HepG2 (cell line): ENCODE results near the gene CARTPT. TPM values are rescaled to one million over a fixed set of nuclear protein-coding genes. Genes with fewer than 3 reads are reported as not detected.

Source experiments
- ARID4A ChIP-seq: sonication (generic); formaldehyde crosslinking; IDR thresholded peaks from 2 replicates; pipeline ENCODE4 v1.5.0; 2020; ENCODE audit warnings: mild to moderate bottlenecking, missing genetic modification reagents, borderline replicate concordance
- BORCS8-MEF2B ChIP-seq: sonication (generic); formaldehyde crosslinking; IDR thresholded peaks from 2 replicates; pipeline ENCODE4 v1.8.0; 2022; ENCODE audit warnings: mild to moderate bottlenecking, missing genetic modification reagents
- DRAP1 ChIP-seq: IDR thresholded peaks from 2 replicates; pipeline ENCODE4 v1.6.1; 2016; ENCODE audit warnings: missing genetic modification reagents, missing compliant biosample characterization
- FOXA1 ChIP-seq, 2 experiments: fragments of 450-650 bp in 1 of 2; sonication (generic) in 1 of 2; formaldehyde crosslinking in 1 of 2; IDR thresholded peaks; 2 replicates each; pipeline versions ENCODE4 v1.4.0 to v1.6.1; 2016 to 2020; ENCODE audit warnings: missing genetic modification reagents in 1 of 2
- FOXA3 ChIP-seq: IDR thresholded peaks from 2 replicates; pipeline ENCODE4 v1.6.1; 2016; ENCODE audit warnings: missing genetic modification reagents, missing compliant biosample characterization
- GZF1 ChIP-seq: sonication (generic); formaldehyde crosslinking; IDR thresholded peaks from 2 replicates; pipeline ENCODE4 v1.5.1; 2020; ENCODE audit warnings: mild to moderate bottlenecking, missing genetic modification reagents
- JDP2 ChIP-seq: sonication (generic); formaldehyde crosslinking; IDR thresholded peaks from 2 replicates; pipeline ENCODE4 v1.8.1; 2022; ENCODE audit warnings: missing genetic modification reagents, borderline replicate concordance
- KDM5A ChIP-seq: fragments of 200-600 bp; sonication (generic); IDR thresholded peaks from 2 replicates; pipeline ENCODE4 v1.7.0; 2018; ENCODE audit warnings: antibody characterized with exemption, mild to moderate bottlenecking, low read length, borderline replicate concordance
- PAXIP1 ChIP-seq: sonication (generic); formaldehyde crosslinking; conservative IDR thresholded peaks from 2 replicates; pipeline ENCODE4 v1.4.0; 2020; ENCODE audit warnings: mild to moderate bottlenecking, missing genetic modification reagents, moderate library complexity
- POGZ ChIP-seq: sonication (generic); formaldehyde crosslinking; IDR thresholded peaks from 2 replicates; pipeline ENCODE4 v1.4.0; 2020; ENCODE audit warnings: mild to moderate bottlenecking, missing genetic modification reagents
- POLR2AphosphoS5 ChIP-seq: IDR thresholded peaks from 2 replicates; pipeline ENCODE4 v1.6.1; 2012; ENCODE audit warnings: low read depth, low read length
- PPARG ChIP-seq: conservative IDR thresholded peaks from 2 replicates; pipeline ENCODE4 v1.6.1; 2016; ENCODE audit warnings: missing biosample characterization, missing genetic modification reagents
- RBFOX2 ChIP-seq: fragments of 200-400 bp; formaldehyde crosslinking; IDR thresholded peaks from 2 replicates; pipeline ENCODE4 v1.6.1; 2017; ENCODE audit warnings: low read depth, mild to moderate bottlenecking, low read length
- SIX1 ChIP-seq: sonication (generic); formaldehyde crosslinking; IDR thresholded peaks from 2 replicates; pipeline ENCODE4 v1.4.0; 2020; ENCODE audit warnings: missing genetic modification reagents, borderline replicate concordance
- SUZ12 ChIP-seq: fragments of 150-350 bp; IDR thresholded peaks from 2 replicates; pipeline ENCODE4 v1.6.1; 2014; ENCODE audit warnings: low read depth, low read length
- TFE3 ChIP-seq: IDR thresholded peaks from 2 replicates; pipeline ENCODE4 v1.6.1; 2016
- ZNF256 ChIP-seq: sonication (generic); formaldehyde crosslinking; conservative IDR thresholded peaks from 2 replicates; pipeline ENCODE4 v1.4.0; 2020; ENCODE audit warnings: missing genetic modification reagents
- ZNF280B ChIP-seq: sonication (generic); formaldehyde crosslinking; IDR thresholded peaks from 2 replicates; pipeline ENCODE4 v1.5.0; 2020; ENCODE audit warnings: missing genetic modification reagents, mild to moderate bottlenecking, borderline replicate concordance
- ZNF746 ChIP-seq: sonication (generic); formaldehyde crosslinking; IDR thresholded peaks from 2 replicates; pipeline ENCODE4 v1.8.0; 2022; ENCODE audit warnings: mild to moderate bottlenecking, missing genetic modification reagents
- polyA plus RNA-seq, 8 experiments: library from polyadenylated mRNA; depleted of rRNA in 3 of 8; stranded (reverse) in 7 of 8; unstranded in 1 of 8; fragments of >200 nt; fragmentation: Illumina TruSeq in 4 of 8; extraction: Trizol in 4 of 8; gene quantifications; 2 replicates each; pipeline versions ENCODE4 v1.2.1 to v1.2.3, GENCODE V29; 2011 to 2016; ENCODE audit warnings: low read depth in 4 of 8, missing spikeins in 1 of 8, mixed read lengths in 1 of 8; ENCODE audit not compliant: insufficient read depth in 1 of 8
- total RNA-seq, 5 experiments: library from RNA; depleted of rRNA; stranded (reverse); fragments of >200 nt; fragmentation: Illumina TruSeq; extraction: Trizol; gene quantifications; 2 replicates each; pipeline ENCODE4 v1.2.3, GENCODE V29; 2016; ENCODE audit warnings: low read depth in 1 of 5

Gene CARTPT
- total and polyA plus RNA-seq, 2 of the 13 experiments (the other 11 are each of a cell fraction or from before 2014, with no cell fraction given), result not detected

- peak; percentile 68; the same call in 1 of the 2 replicates for TF ChIP-seq ARID4A (CRISPR knock-in tag)
- peak; percentile 63; the same call in 1 of the 2 replicates for TF ChIP-seq ZNF280B (CRISPR knock-in tag)
- peak; percentile 63 for TF ChIP-seq ZNF746 (CRISPR knock-in tag)
- TF ChIP-seq GZF1 (CRISPR knock-in tag), result 0 out of 2 replicates have a peak, but pooled peaks have one; percentile 61
- no peak for TF ChIP-seq KDM5A
- peak; percentile 64; the same call in 1 of the 2 replicates for TF ChIP-seq TFE3 (CRISPR knock-in tag)
- peak; percentile 74 for TF ChIP-seq RBFOX2
- TF ChIP-seq BORCS8-MEF2B (CRISPR knock-in tag), result peak; percentile 43; the same call in 1 of the 2 replicates
- TF ChIP-seq SIX1 (CRISPR knock-in tag), result no peak
- no peak for TF ChIP-seq ZNF256 (CRISPR knock-in tag)
- peak; percentile 56 for TF ChIP-seq DRAP1 (CRISPR knock-in tag)
- no peak for TF ChIP-seq JDP2
- peak; percentile 53; the same call in 1 of the 2 replicates for TF ChIP-seq FOXA3 (CRISPR knock-in tag)
- TF ChIP-seq FOXA1 (IDR thresholded peaks at IDR 0.05), result no peak
- peak; percentile 29; the same call in 1 of the 2 replicates for TF ChIP-seq FOXA1 (CRISPR knock-in tag; IDR thresholded peaks at IDR 0.05)
- TF ChIP-seq PPARG (CRISPR knock-in tag), result 0 out of 2 replicates have a peak, but pooled peaks have one; percentile 60
- TF ChIP-seq POGZ (CRISPR knock-in tag), result peak; percentile 78
- no peak for TF ChIP-seq SUZ12
- peak; percentile 80 for TF ChIP-seq PAXIP1 (CRISPR knock-in tag)
- peak; percentile 71 for TF ChIP-seq POLR2AphosphoS5
Measured at GRCh38 chr5:71695071-71695470, 24.0 kb upstream of the CARTPT start (continued).
